Endothelial cell of umbilical vein (primary cell): Measurements from ENCODE around the gene PCGF2.

ENCODE experiments used
- EZH2 ChIP-seq: IDR thresholded peaks from 2 replicates; pipeline ENCODE4 v1.6.1; 2012; ENCODE audit warnings: borderline replicate concordance, low read depth, mild to moderate bottlenecking, moderate library complexity, low read length, inconsistent platforms; ENCODE audit not compliant: severe bottlenecking
- FOS ChIP-seq: IDR thresholded peaks from 2 replicates; pipeline ENCODE4 v1.6.1; 2011; ENCODE audit warnings: mild to moderate bottlenecking, low read length, moderate library complexity, borderline replicate concordance; ENCODE audit not compliant: insufficient read depth
- GATA2 ChIP-seq: IDR thresholded peaks from 2 replicates; pipeline ENCODE4 v1.7.0; 2011; ENCODE audit warnings: low read depth, mild to moderate bottlenecking, moderate library complexity, mixed read lengths, low read length; ENCODE audit not compliant: insufficient read length, insufficient read depth
- JUN ChIP-seq: IDR thresholded peaks from 2 replicates; pipeline ENCODE4 v1.6.1; 2011; ENCODE audit warnings: borderline replicate concordance, low read depth; ENCODE audit not compliant: insufficient read length, insufficient read depth
- POLR2A ChIP-seq: IDR thresholded peaks from 2 replicates; pipeline ENCODE4 v1.6.1; 2012; ENCODE audit warnings: low read depth, mild to moderate bottlenecking, control low read depth, low read length
- POLR2AphosphoS5 ChIP-seq: IDR thresholded peaks from 2 replicates; pipeline ENCODE4 v1.6.1; 2012; ENCODE audit warnings: low read depth, mild to moderate bottlenecking, control low read depth, low read length, moderate library complexity; ENCODE audit not compliant: insufficient read depth
- TF ChIP-seq, protein P1 (sequence below), 2 donors: IDR thresholded peaks; 1 replicate in 1 of 2; 2 replicates in 1 of 2; pipeline ENCODE4 v1.5.1; 2011; ENCODE audit warnings: low read length in 2 of 2, mild to moderate bottlenecking in 2 of 2, moderate library complexity in 2 of 2, control low read depth in 1 of 2, inconsistent platforms in 1 of 2, low read depth in 1 of 2; ENCODE audit not compliant: insufficient read depth in 1 of 2; ENCODE audit errors: extremely low read depth in 1 of 2
- TF ChIP-seq, protein P2 (sequence below): IDR thresholded peaks from 2 replicates; pipeline ENCODE4 v1.6.1; 2011; ENCODE audit not compliant: insufficient read depth, insufficient read length

DNA sequence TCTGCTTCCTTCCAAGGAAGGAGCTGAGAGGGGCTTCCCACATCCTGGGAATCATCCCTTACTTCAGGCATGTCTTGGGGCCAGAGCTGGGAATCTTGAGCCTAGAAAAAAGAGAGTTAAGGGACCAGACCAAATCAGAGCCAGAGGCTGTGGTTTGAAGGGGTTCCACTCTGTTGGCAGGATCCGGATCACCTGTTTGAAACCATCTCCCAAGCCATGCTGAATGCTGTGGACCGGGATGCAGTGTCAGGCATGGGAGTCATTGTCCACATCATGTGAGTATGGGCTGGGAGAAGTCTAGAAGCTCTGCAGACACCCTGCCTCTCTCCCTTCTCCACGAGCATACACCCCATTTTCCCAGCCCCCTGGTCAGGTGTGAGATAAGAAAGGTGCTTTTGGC lies 14.1 kb upstream of the PCGF2 start:
- TF ChIP-seq, protein P1, sequence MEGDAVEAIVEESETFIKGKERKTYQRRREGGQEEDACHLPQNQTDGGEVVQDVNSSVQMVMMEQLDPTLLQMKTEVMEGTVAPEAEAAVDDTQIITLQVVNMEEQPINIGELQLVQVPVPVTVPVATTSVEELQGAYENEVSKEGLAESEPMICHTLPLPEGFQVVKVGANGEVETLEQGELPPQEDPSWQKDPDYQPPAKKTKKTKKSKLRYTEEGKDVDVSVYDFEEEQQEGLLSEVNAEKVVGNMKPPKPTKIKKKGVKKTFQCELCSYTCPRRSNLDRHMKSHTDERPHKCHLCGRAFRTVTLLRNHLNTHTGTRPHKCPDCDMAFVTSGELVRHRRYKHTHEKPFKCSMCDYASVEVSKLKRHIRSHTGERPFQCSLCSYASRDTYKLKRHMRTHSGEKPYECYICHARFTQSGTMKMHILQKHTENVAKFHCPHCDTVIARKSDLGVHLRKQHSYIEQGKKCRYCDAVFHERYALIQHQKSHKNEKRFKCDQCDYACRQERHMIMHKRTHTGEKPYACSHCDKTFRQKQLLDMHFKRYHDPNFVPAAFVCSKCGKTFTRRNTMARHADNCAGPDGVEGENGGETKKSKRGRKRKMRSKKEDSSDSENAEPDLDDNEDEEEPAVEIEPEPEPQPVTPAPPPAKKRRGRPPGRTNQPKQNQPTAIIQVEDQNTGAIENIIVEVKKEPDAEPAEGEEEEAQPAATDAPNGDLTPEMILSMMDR (IDR thresholded peaks at IDR 0.05; ENCODE audit: extremely low read depth in 1 of 2, insufficient read depth in 1 of 2, low read depth in 1 of 2, low read length in 2 of 2): no peak
- TF ChIP-seq EZH2 (no peak), POLR2A (no peak), JUN (no peak), FOS (no peak), GATA2 (no peak), POLR2AphosphoS5 (no peak)
- TF ChIP-seq, protein P2, sequence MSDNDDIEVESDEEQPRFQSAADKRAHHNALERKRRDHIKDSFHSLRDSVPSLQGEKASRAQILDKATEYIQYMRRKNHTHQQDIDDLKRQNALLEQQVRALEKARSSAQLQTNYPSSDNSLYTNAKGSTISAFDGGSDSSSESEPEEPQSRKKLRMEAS: no peak
